ENCODE measurements around the gene TMEM252. TPM values are rescaled to one million over a fixed set of nuclear protein-coding genes. Genes with fewer than 3 reads are reported as not detected.

Gene TMEM252
- total RNA-seq, 1 experiment from 2014 or later = not detected

GRCh38 chr9:68488126-68488525 lies 52.6 kb downstream of the TMEM252 start:
- ChIA-PET POLR2A (ENCODE audit: unreplicated experiment) (no interaction called here), CTCF (no interaction called here)
- H3K27ac ChIP-seq (ENCODE audit: low read length) = no peak overlapping the region
- H3K79me2 ChIP-seq (ENCODE audit: low read length) = no peaks in the 10 kb centered on the region
- BruUV-seq (replicated peaks) = no TSS peak
- ATAC-seq (no peak), DNase-seq (no peak)
- H3K9me2 ChIP-seq (replicated peaks; ENCODE audit: low read length) = no peaks in the 10 kb centered on the region
- no peak overlapping the region for H3K4me2 ChIP-seq (ENCODE audit: low read length)
- H4K20me1 ChIP-seq (ENCODE audit: low read length) = no peaks in the 10 kb centered on the region
- intact Hi-C loops (cut with micrococcal nuclease) = no loop called here
- H3K9me3 ChIP-seq (ENCODE audit: low read length) = no peaks in the 10 kb centered on the region
- H3F3A ChIP-seq (ENCODE audit: low read length, unreplicated experiment) = no peaks in the 10 kb centered on the region
- peaks cover 16% of the 10 kb centered on the region for H3K36me3 ChIP-seq (ENCODE audit: low read depth, low read length)
- H3K4me1 ChIP-seq (ENCODE audit: insufficient read depth, low read length) = no peaks in the 10 kb centered on the region
- H3K27me3 ChIP-seq (ENCODE audit: low read length) = no peaks in the 10 kb centered on the region
- H3K9ac ChIP-seq (ENCODE audit: low read length) = no peak overlapping the region
- H2AFZ ChIP-seq (ENCODE audit: low read length) = no peak overlapping the region
- TF ChIP-seq EZH2 (IDR thresholded peaks at IDR 0.05; ENCODE audit: low read length, unreplicated experiment) (no peak), CTCF (conservative IDR thresholded peaks at IDR 0.05; ENCODE audit: low read depth, low read length) (no peak), EZH2phosphoT487 (IDR thresholded peaks at IDR 0.05; ENCODE audit: borderline replicate concordance, low read length) (no peak)
- H3K4me3 ChIP-seq (ENCODE audit: low read length) = no peak overlapping the region

Other genes with a start within 250 kb of the TMEM252 start
- gene FOXD4L3, start 238.0 kb downstream of the TMEM252 start, total RNA-seq (2014; rRNA removed) = not detected in 2 replicates
- 75.5 and 90.2 TPM in 2 replicates for gene PGM5, start 184.3 kb downstream of the TMEM252 start, total RNA-seq (2014; rRNA removed)
- 0.29 TPM in 1 of 2 replicates, not detected in the other for gene PIP5K1B, start 164.4 kb upstream of the TMEM252 start, total RNA-seq (2014; rRNA removed)